RWPE2 (cell line): Measurements from ENCODE around the gene CCRL2.
"Not testable (repeated sequence)": the region's sequence is repeated elsewhere in the genome, so short reads cannot be mapped to it uniquely, and the experiment has no call there.

Experiments used
- ATAC-seq: fragments of 200-7000 bp; cut with Tn5 transposase; 3 replicates; pipeline ENCODE4 v1.9.1; 2021; ENCODE audit warnings: low read depth
- DNase-seq: peaks from one replicate; pipeline ENCODE4 v3.0.0-alpha.2; 2020; ENCODE audit warnings: low spot score
- H3K27ac ChIP-seq: fragments of 450-650 bp; 2 replicates; pipeline ENCODE4 v1.5.1; 2017; ENCODE audit warnings: mild to moderate bottlenecking; ENCODE audit not compliant: poor library complexity, severe bottlenecking
- H3K27me3 ChIP-seq: fragments of 250-450 bp; sonication (Bioruptor Pico); 2 replicates; pipeline ENCODE4 v1.5.1; 2021; ENCODE audit warnings: mild to moderate bottlenecking, moderate library complexity; ENCODE audit not compliant: insufficient read depth, poor library complexity, severe bottlenecking
- H3K36me3 ChIP-seq: fragments of 250-450 bp; sonication (Bioruptor Pico); 2 replicates; pipeline ENCODE4 v1.5.1; 2020; ENCODE audit warnings: low read depth, mild to moderate bottlenecking, moderate library complexity
- H3K4me1 ChIP-seq: fragments of 250-450 bp; sonication (Bioruptor Pico); 2 replicates; pipeline ENCODE4 v1.5.1; 2021; ENCODE audit warnings: mild to moderate bottlenecking, moderate library complexity; ENCODE audit not compliant: insufficient read depth, poor library complexity, severe bottlenecking
- H3K4me3 ChIP-seq: fragments of 250-450 bp; sonication (Bioruptor Pico); 2 replicates; pipeline ENCODE4 v1.5.1; 2021; ENCODE audit warnings: mild to moderate bottlenecking, moderate library complexity; ENCODE audit not compliant: severe bottlenecking
- H3K9me3 ChIP-seq: fragments of 250-450 bp; sonication (Bioruptor Pico); 2 replicates; pipeline ENCODE4 v1.5.1; 2021; ENCODE audit warnings: mild to moderate bottlenecking, moderate library complexity; ENCODE audit not compliant: severe bottlenecking
- CTCF ChIP-seq: fragments of 450-650 bp; IDR thresholded peaks from one replicate; pipeline ENCODE4 v1.5.1; 2017; ENCODE audit warnings: mild to moderate bottlenecking, moderate library complexity; ENCODE audit not compliant: poor library complexity, severe bottlenecking

CCRL2 gene

GRCh38 chr3:46401579-46401978 lies 5.5 kb upstream of the CCRL2 start:
- no peaks in the 10 kb centered on the region for H3K4me1 ChIP-seq
- no peaks in the 10 kb centered on the region for H3K27me3 ChIP-seq
- no peak overlapping the region for H3K27ac ChIP-seq
- no peaks in the 10 kb centered on the region for H3K36me3 ChIP-seq
- no peaks in the 10 kb centered on the region for H3K9me3 ChIP-seq
- no peak for ATAC-seq
- DNase-seq: no peak
- H3K4me3 ChIP-seq: no peak overlapping the region
- no peak for TF ChIP-seq CTCF

GRCh38 chr3:46402902-46403301 lies 4.2 kb upstream of the CCRL2 start:
- H3K27ac ChIP-seq, H3K9me3 ChIP-seq, H3K27me3 ChIP-seq, DNase-seq, H3K4me3 ChIP-seq, ATAC-seq, H3K36me3 ChIP-seq: not testable (repeated sequence)
- H3K4me1 ChIP-seq: peaks cover 10% of the 10 kb centered on the region

- no peak for TF ChIP-seq CTCF
- Histone ChIP-seq H3K27me3 (no peaks in the 10 kb centered on the region), H3K9me3 (no peaks in the 10 kb centered on the region), H3K4me3 (no peak overlapping the region), H3K27ac (no peak overlapping the region), H3K36me3 (no peaks in the 10 kb centered on the region), H3K4me1 (peaks cover 10% of the 10 kb centered on the region)
- no peak; the same call in 2 of the 3 replicates for ATAC-seq
- DNase-seq: no peak
These were observed 1.6 kb upstream of the CCRL2 start for GRCh38 chr3:46405301-46406019.

GRCh38 chr3:46406443-46406787 lies 644 bp upstream of the CCRL2 start:
- no peak for TF ChIP-seq CTCF
- no peak overlapping the region for H3K4me3 ChIP-seq
- no peak overlapping the region for H3K27ac ChIP-seq
- H3K36me3 ChIP-seq: no peaks in the 10 kb centered on the region
- H3K9me3 ChIP-seq: no peaks in the 10 kb centered on the region
- DNase-seq (no peak), ATAC-seq (no peak)
- H3K27me3 ChIP-seq: no peaks in the 10 kb centered on the region
- peaks cover 10% of the 10 kb centered on the region for H3K4me1 ChIP-seq

GRCh38 chr3:46407970-46408369 lies 911 bp downstream of the CCRL2 start:
- H3K27ac ChIP-seq: no peak overlapping the region
- DNase-seq: no peak
- TF ChIP-seq CTCF: no peak
- H3K4me1 ChIP-seq: peaks cover 18% of the 10 kb centered on the region
- no peak for ATAC-seq
- no peak overlapping the region for H3K4me3 ChIP-seq
- H3K27me3 ChIP-seq: no peaks in the 10 kb centered on the region
- no peaks in the 10 kb centered on the region for H3K36me3 ChIP-seq
- no peaks in the 10 kb centered on the region for H3K9me3 ChIP-seq
